Uterus (tissue), 2 donors: ENCODE measurements around the gene DIO3.

ENCODE experiments used
- CTCF ChIP-seq, 4 experiments: fragments of 200-600 bp in 2 of 4; fragments of 450-650 bp in 2 of 4; sonication (generic) in 2 of 4; IDR thresholded peaks; one replicate each; pipeline ENCODE4 v1.5.1; 2016 to 2019; ENCODE audit warnings: antibody characterized with exemption in 4 of 4, mild to moderate bottlenecking in 2 of 4, moderate library complexity in 1 of 4
- POLR2A ChIP-seq, 2 donors: fragments of 450-650 bp; IDR thresholded peaks; one replicate each; pipeline ENCODE4 v1.6.1; 2016; ENCODE audit warnings: antibody characterized with exemption in 2 of 2, mild to moderate bottlenecking in 1 of 2, moderate library complexity in 1 of 2

- TF ChIP-seq CTCF (IDR thresholded peaks at IDR 0.05) (no peak), POLR2A (IDR thresholded peaks at IDR 0.05) (no peak)
These were observed 23.0 kb downstream of the DIO3 start for GRCh38 chr14:101584055-101584859.
